IPS DF 4.7 (cell line): ENCODE measurements around the gene LAMC1.
"Not testable (repeated sequence)": the region's sequence is repeated elsewhere in the genome, so short reads cannot be mapped to it uniquely, and the experiment has no call there.

Experiments
- DNase-seq: peaks from one replicate; pipeline ENCODE4 v3.0.0-alpha.2; 2013; ENCODE audit warnings: low spot score; ENCODE audit errors: extremely low read depth

The LAMC1 gene

DNA sequence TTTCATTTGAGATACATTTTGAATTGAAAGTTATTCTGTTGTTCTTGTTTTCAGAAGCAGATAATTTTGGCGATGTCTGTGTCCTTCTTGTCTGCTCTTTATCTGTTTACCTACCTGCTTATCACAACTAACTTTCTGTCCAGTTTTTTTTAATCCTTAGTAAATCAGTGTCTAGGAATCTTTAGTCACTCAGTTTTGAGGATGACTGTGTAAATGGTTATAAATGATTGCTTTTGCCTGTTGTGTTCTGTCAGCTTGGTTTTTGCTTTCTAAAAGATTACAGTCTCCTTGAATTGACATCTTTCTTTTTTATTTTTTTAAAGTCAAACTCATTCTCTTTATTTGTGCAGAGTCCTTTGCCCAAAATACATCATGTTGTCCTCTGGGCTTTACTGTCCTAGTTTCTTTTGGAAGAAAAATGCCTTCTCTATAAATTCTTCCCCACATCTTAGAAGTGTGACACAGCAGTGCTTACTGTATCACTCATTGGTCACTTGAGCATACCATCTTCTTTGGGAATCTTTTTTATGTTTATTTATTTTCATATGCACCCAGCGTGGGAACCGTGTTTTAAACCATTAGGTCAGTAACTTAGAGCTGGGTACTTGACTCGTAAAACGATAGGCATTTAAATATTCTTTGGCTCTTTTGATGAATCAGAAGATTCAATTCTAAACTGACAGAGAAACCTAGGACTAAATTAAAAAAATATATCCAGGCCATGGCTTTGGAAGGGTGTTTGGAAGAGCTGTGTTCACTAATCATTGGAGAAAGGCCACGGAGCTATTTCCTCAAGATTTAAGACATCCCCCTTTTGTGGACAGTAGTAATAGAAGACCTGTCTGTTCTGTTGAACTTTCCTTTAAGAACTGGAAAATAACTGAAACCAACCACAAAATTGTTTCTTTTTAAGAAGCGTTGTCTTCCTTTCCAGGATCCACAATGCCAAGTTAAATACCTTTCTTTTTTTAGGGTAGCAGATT lies 20.9 kb downstream of the LAMC1 start:
- no peak for DNase-seq

DNA sequence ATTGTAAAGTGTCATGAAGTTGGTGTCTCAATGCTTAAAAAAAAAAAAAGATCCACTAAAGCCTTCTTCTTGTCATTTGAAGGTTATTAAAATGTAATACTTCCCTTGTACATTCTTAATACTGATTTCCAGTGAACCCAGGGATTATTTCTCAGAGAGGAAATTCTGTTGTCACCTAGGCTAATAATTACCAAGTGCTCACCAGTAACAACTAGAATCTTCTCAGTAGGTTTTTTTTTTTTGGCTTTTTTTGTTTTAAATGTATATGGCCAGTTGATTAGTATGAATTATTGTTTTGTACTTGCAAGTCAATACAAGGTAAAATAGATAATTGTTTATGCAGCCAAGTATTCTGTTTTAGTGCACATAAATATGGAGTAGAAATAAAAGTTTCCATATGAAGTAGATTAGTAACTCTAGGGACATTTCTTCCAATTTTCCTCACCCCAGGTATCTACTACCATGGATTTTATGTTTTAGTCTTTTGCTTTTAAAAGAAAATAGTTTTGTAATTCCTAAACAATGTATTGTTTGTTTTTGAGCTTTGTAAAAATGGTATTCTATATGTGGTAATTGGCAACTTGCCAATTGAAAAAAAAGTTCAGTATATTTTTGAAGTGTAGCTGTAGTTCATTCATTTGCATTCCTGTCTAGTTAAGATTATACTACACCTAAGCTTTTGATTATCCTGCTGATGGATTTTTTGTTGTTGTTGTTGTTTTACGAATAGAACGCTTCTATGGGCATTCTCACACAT lies 21.9 kb downstream of the LAMC1 start:
- DNase-seq, result no peak

DNA sequence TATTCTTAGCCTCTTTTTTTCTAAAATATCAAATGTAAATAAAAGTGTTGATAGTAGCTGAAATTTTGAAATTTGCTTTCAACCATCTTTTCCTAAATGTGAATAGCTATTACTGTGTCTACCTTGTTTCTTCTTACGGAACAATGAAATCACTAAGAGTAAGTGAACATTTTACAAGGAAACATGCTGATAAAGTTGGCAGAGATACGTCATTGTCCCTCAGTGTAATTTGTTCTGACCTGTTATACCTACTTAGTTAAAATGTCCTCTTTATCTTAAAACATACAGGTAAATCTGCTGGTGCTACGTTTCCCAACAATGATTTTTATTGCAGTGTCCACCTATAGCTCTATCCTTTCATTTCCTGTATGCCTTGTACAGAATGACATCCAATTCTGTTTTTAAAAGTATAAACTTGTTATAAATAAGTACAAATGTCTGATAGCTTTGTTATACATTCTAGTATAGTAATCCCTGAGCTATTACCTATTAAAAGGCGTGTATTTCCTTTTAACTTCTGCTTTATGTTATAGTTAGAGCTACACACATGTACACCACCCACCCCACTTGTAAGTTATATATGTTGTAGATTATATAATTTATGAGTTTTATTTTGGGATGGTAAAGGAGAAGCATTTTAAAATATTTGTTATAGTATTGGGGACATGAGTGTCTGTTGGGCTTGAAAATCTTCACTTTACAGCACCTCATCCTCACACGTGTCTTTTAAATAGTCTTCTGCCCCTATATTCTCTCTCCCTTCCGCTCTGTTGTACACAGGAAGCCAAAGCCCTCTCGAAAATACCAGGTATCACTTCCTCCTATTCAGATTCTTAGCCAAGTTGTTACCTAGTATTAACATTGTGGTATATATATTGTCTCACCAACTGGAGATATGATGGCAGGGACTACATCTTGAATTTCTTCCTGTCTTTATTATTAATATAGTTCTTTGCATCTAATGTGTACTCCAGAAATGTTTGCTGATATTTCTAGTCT lies 25.2 kb downstream of the LAMC1 start:
- no peak for DNase-seq

DNA sequence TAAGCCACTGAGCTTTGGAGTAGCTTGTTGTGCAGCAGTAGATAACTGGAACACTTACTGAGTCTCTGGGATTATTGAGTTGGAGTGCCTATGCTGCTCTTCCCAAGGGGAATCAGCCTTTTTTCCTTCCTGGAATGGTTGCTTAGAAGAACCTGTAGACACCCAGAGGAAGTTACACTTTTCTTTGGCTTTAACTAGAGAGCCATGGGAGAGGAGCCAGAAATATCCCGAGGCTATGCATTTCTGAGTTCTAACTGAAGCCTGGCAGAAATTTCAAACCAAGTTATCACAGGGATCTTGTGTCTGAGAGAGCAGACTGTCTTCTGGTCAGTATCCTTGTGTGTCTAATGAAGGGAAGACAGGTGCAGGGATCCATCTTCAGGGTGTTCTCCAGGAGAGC lies 28.3 kb downstream of the LAMC1 start:
- DNase-seq, result no peak

DNA sequence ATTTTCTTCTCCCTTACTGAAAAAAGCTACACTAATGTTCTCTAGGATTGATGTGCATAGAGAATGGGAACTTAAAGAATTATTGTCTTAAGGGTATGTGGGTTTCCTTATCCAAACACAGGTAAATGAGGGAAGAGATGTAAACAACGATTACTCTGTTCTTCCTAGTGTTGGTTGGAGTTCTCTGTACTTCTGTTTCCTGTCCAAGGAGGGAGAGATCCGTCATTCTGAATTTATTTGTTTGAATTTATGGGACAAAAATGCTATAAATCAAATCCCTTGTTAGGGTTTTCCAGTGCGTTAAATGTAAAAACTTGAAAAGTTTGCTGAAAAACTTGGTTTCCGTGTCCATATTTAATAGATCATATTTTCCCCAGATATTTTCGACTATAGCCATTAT lies 29.6 kb downstream of the LAMC1 start:
- no peak for DNase-seq

DNA sequence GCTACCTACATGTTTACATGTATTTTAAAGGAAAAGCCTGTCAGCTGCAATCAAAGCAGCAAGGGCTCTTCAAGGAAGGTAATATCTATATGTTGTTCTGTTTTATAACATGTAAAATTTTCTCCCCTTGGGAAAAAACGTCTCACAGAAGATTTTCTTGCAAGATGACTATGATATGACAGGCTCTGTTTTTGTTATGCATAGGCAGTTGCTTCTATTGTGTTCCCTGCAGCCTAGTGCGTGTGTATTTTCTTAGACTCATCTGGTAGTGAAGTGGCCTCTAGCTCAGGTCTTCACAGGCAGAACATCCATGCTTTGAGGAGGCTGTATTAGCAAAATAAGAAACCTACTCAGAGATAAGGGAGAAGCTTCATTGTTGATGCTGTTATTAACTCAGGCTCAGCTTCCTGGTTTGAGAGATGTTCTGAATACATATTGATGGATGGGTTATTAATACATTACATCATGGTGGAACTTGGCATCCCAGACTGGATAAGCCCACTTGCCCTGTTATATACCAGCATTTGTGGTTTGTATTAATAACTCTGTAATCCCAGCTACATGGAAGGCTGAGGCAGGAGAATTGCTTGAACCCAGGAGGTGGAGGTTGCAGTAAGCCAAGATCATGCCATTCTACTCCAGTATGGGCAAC lies 35.8 kb downstream of the LAMC1 start:
- no peak for DNase-seq

DNA sequence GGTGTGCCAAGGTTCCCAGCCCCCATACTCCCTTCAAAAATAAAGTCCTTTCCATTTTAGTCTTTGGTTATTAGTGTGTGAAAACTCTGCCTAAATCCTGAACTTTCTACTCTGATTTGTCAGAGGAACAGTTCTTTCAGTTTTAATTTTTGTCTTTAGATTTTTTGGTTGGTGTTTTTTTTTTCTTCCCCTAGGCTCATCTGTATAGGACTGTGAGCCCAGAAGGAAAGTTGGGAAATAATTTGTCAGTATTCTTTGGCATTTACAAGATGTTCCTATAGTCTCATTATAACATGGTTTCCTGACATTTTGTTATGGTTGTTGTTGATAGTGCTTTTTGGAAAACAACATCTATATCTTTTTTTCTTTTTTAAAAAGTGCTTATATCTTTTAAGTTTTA lies 38.0 kb downstream of the LAMC1 start:
- no peak for DNase-seq

DNA sequence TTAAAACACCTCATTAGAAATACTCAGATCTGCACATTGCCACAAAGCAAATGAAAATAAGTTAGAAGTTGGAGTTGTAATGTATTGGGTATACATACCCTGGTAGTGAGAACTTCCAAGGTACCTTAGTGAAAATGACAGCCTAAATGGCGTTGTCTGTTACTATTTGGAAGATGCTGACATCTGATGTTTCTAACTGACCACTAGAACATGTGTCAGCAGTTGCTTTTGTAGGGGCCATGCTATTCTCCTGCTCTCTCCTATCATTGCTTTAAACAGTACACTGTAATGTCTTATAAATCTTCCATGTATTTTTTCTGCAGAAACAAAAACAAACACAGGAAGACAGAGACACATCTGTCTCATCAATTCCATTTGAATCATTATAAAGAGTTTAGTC lies 40.1 kb downstream of the LAMC1 start:
- DNase-seq, result no peak

DNA sequence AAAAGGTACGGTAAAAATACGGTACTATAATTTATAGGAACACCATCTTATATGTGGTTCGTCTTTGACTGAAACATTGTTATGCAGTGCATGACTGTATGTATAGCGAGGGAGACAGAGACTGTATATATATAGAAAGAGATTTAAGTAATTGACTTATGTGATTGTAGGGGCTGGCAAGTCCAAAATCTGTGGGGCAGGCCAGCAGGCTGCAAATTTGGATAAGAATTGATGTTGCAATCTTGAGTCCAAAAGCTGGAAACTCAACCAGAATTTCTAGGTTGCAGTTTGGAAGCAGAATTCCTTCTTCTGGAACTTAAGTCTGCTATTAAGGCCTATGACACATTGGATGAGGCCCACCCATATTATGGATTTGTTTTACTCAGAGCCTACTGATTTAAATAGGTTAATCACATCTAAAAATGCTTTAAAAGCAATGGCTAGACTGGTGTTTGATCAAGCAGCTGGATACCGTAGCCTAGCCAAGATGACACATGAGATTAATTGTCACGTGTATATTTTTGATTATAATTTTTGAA lies 42.0 kb downstream of the LAMC1 start:
- no peak for DNase-seq

DNA sequence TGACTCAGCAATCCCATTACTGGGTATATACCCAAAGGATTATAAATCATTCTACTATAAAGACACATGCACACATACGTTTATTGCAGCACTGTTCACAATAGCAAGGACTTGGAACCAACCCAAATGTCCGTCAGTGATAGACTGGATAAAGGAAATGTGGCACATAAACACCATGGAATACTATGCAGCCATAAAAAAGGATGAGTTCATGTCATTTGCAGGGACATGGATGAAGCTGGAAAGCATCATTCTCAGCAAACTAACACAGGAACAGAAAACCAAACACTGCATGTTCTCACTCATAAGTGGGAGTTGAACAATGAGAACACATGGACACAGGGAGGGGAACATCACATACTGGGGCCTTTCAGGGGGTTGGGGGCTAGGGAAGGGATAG lies 43.2 kb downstream of the LAMC1 start:
- DNase-seq, result not testable (repeated sequence)

DNA sequence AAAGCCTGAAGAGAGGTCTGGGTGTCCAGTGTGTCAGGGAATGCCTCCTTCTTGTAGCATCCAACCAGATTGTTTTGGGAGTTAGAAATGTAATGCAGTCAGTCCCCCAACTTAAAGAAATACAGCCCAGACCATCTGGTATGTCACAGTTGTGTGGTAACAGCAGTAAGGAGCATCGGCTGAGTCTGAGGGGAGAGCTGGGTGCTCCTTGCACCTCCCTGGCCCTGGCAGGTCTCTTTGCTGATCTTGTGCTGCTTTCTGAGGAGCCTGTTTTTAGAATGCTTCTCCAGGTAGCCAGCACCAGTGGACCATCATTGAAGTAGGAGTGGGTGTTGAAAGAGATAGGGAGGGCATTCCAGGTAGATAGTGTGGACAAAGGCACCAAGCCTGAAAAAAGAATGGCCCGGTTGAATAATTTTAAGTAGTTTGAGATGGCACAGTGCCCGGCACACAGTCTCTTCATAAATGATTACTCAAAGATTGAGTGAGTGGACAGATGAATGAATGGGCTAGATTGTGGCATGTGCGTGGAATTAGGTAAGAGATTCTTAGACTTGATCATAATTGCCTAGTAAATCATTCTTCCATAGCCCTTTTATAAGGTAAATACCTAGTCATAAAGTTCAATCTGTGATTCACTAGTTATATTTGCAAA lies 46.5 kb downstream of the LAMC1 start:
- no peak for DNase-seq

DNA sequence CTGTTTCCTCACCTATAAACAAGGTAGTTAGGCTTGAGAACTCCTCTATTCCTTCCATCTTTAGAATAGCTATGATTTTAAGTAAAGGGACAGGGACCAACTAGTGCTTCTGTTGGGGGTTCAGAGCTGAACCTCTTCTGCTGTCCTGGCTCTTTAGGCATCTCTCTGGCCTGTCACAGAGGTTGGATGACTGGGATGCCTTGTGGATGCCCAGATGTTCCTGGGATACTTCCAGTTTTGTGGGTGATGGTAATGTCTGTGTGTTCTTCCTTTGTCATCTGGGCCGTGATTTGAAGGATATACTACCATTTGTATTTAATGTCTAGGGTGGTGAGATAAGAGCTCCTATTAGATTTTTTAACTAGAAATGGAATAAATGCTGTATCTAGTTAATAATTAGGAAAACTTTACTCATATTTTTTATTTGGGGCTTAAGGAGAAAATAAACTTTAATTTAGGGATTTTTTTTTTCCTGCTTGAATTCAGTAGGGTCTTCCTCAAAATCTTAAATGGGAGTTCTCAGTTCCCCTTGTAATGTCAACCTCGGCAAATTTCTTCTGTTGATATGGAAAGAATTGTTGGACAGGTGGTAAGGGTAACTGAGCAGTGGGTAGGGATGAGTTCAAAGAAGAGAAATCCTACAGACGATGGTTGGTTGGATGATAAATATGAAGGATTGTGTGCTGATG lies 47.2 kb downstream of the LAMC1 start:
- DNase-seq, result no peak

DNA sequence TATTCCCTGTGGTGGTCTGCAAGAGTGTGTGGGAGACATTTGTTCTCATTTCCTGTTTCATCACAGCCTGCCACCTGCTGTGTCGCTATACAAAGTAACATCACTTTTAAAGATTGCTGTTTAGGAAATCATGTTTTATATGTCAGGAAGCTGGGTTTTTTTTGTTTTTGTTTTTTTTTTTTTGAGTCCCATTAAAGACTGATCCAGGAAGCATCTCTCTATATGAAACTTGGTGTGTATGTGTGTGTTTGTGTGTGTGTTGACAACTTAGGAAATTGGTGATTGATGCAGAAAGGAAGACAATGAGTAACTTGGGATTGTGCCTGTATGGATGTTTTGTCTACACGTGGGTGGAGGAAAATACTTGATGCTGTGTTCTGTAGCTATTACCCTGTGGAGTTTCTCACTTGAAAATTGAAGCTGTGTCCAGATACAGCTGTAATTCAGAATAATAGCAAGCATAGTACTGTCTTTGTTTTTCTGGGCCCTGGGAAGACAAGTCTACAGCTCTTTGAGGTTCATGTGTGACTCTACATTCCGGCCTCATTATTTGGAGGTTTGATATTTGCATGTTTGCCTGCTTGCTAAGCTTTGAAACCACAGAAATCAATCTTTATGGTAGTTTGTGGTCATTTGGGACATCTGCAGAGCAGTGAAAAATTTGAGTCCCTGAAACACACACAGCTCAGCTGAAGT lies 47.9 kb downstream of the LAMC1 start:
- DNase-seq, result no peak

DNA sequence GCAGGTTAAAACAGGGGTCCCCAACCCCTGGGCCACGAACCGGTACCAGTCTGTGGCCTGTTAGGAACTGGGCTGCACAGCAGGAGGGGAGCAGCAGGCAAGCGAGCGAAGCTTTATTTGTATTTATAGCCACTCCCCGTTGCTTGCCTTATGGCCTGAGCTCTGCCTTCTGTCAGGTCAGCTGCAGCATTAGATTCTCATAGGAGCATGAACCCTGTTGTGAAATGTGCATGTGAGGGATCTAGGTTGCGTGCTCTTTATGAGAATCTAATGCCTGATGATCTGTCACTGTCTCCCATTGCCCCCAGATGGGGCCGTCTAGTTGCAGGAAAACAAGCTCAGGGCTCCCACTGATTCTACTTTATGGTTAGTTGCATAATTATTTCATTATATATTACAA lies 49.4 kb downstream of the LAMC1 start:
- DNase-seq, result not testable (repeated sequence)

DNA sequence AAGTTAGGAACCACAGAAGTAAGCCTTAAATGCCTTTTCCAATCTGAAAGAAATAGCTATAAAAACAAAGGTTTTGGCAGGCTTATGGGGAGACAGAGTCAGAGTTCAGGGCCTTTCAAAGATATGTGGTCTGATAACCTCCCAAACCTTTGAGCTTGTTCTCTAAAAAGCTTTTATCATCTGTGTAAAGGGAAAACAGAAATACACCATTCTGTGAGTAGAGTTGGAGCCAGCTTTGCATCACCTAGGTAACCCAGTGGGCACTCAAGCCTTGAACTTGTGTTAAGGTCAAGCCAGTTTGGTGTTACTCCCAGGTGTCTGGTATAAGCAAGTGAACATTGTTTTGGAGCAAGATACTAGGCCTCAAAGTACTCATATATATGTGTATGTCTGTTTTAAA lies 50.1 kb downstream of the LAMC1 start:
- DNase-seq, result no peak

DNA sequence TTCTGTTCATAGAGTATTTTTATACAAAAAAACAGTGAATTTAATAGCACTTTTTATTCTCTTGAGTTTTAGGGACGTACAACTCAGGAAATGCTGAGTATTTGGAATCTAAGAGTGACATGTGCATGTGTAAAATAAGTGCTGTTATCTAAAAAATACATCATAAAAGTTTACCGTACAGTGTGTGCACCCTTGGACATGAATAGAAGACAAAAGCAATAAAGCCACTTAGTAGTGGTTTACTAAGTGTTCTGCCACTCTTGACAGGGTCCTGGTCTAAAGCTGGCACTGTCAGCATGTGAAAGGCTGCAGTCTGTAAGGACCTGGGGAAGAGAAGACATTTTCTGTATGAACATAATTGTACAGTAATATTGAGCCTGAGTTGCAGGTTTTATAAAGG lies 51.0 kb downstream of the LAMC1 start:
- DNase-seq, result no peak

DNA sequence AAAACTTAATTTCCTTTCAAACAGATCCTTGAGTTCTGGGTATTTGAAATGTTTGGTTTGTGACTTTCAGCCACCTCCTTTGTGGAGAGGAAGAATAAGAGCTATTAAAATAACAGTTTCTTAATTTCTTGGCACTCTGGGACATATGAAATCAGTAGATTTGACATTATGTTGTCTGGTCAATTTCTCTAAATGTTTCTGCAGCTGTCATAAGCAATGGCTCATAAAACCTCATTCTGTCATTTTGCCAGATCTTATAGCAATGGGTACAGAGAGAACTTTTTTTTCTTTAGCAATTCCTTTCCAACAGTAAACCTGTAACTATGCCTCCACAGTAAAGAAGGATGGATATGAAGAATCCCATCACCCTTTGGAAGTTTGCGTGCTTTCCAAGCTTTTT lies 52.6 kb downstream of the LAMC1 start:
- DNase-seq, result no peak

DNA sequence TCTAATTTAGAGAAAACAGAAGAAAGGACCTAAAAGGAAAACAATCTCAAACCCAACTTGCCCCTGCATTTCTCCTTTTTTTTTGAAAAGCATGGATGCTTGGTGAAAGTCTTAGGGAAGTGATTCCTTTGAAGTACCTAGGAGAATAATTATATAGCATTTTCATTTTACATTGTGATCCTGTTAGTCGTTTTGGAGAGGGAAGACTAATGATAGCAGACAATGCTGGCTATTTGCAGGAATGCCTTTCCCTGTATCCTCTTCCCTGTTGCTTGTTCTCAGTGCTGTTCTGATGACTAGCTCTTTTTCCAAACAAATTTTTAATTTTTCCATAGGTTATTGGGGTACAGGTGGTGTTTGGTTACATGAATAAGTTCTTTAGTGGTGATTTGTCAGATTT lies 53.9 kb downstream of the LAMC1 start:
- no peak for DNase-seq
